Embryonic facial prominence (tissue), 1 donor: ENCODE measurements around the gene OMP.

Source experiments
- DNase-seq: peaks from one replicate; pipeline ENCODE4 v3.0.0-alpha.2; 2016; ENCODE audit errors: extremely low spot score

Gene OMP

GRCh38 chr11:77139201-77139600 is 36.6 kb downstream of the OMP start:
- no peak for DNase-seq

DNA sequence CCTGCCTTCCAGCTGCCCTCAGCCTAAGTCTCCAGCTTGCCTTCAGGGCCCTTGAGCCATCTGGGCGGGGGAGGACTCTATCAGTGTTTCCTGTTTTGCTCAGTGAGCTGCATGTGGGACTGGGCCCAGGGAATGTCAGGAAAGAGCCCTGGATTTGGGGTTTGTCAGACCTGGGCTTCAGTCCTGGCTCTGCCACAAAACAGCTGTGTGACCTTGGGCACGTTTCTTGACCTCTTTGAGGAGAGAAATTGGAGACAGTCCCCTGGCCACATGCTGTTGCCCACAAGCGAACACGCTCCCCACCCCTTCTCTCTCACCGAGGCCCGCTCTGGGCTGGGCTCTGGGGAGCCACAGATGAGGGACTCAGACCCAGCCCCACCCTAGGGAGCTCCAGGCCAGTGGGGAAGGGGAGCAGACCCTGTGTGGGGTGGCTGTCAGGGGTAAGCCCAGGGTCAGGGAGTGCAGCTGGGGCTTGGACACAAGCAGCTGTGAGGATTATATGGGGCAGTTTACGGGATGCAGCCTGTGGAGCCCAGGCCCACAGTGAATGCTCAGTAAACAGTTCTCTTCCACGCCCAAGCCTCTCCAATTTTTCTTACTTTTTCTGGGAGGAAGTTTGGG is 37.7 kb downstream of the OMP start:
- DNase-seq: no peak

DNA sequence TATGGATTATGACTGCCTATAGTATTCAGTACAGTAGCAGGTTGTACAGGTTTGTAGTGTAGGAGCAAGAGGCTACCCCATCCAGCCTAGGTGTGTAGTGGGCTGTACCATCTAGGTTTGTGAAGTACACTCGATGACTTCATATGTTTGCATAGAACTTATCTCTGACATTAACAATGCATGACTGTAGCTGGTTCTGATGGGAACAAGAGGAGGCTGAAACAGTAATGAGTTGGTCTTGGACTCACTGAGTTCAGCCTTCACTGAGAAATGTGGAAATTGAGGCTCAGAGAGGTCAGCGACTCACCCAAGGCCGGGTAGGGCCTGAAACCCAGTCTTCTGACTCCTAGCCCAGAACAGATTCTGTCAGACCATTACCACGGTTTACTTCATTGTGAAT is 38.4 kb downstream of the OMP start:
- no peak for DNase-seq

DNA sequence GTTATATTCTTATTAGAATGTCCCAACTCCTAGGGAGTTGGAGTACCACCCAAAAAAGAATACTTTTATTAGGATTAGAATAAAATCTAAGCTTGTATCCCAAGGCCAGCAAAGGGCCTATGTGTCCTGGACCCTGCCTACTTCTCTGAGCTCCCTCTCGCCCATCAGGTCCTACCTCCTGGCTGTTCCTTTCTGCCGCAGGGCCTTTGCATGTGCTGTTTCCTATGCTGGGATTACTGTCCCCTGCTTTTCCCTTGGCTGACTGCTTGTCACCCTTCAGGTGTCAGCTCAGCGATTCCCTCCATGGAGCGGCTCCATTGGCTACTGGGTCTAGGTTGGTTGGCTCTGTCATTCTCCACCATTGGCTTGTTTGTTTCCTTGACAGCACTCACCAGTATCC is 38.8 kb downstream of the OMP start:
- no peak for DNase-seq

DNA sequence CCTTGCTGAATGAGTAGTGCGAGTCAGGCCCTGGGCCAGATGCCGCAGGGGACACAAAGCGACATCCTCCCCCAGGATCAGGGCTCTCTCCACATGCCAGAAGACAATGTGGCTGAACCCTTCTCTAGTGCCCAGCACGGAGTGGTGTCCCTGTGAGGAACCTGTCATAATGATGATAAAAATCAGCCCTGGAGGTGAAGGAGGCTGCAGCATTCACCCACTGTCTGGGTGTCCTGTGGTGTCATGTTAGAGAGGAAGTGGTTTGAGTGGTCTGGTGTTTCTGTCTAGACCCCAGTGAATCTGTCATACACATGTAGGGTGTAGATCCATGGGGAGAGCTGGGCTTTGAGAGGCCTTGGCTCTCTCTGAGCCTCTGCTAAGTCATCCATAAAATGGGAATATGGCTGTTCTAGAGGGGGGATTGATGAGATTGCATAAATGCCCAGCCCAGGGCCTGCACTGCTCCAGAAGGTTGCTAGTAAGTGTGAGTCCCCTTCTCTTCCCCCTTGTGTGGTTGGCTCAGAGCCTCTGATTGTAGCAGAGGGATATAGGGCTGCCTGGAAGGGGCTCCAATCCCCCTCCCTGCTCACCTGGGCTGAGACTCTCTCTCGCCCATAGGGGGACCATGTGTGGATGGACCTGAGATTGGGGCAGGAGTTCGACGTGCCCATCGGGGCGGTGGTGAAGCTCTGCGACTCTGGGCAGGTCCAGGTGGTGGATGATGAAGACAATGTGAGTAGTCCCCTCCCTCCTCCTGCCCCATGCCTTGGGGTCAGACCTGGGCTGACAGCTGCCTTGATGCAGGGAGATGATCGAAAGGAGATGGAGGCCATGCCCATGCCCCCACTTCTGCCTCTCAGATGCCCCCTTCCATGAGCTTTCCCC is 39.7 kb downstream of the OMP start:
- no peak for DNase-seq

- no peak for DNase-seq
Observed at GRCh38 chr11:77143405-77144020, 40.9 kb downstream of the OMP start.

GRCh38 chr11:77144196-77144856 is 41.7 kb downstream of the OMP start:
- DNase-seq: no peak

- no peak for DNase-seq
Observed at GRCh38 chr11:77144857-77145428, 42.3 kb downstream of the OMP start.

DNA sequence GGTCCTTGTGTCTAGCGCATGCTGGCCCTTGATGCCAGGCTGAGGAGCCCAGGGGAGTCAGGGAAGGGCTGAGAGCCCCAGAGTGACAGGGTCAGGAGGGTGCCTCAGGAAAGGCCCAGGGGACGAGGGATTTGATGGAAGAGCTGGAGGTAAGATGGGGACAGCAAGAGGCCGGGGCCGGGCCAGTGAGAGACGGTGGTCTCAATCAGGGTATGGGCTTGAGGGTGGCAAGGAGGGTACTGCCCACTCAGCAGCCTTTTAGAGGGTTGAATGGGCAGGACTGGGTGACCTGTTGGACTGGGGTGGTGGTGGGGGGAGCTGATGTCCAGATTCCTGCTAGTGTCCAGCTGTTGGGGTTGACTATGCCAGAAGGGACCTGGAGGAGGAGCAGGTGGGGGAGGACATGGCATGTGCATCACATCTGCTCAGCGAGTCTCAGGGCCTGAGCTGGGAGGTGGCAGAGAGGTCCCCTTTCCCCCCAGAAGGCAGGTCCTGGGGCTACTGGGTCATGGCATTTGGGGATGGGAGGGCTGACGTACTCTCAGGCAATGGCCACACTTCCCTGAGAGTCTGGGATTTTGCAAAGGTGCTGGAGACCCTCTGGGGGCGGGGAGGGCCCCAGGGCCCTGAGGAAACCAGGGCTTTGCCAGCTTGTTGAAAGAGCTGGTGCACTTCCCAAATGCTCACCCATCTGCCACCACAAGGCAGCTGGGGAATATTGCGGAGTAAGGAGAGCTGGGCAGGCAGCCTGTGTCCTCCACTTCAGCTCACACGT is 43.8 kb downstream of the OMP start:
- DNase-seq: no peak

- no peak for DNase-seq
Observed at GRCh38 chr11:77147036-77147315, 44.3 kb downstream of the OMP start.

- DNase-seq: no peak
Observed at GRCh38 chr11:77147668-77148321, 45.2 kb downstream of the OMP start.

GRCh38 chr11:77148963-77149715 is 46.5 kb downstream of the OMP start:
- no peak for DNase-seq

- DNase-seq: no peak
Observed at GRCh38 chr11:77149716-77150392, 47.2 kb downstream of the OMP start.

GRCh38 chr11:77150836-77151235 is 48.2 kb downstream of the OMP start:
- no peak for DNase-seq

- DNase-seq: no peak
Observed at GRCh38 chr11:77151804-77152509, 49.3 kb downstream of the OMP start.

- no peak for DNase-seq
Observed at GRCh38 chr11:77152846-77153245, 50.2 kb downstream of the OMP start.
